Medulla oblongata (tissue), 1 donor: Measurements from ENCODE around the gene CENATAC.
A peak's percentile ranks its signal among the peaks of the same experiment; 100 is the strongest.
"Not testable (repeated sequence)": the region's sequence is repeated elsewhere in the genome, so short reads cannot be mapped to it uniquely, and the experiment has no call there.

Experiments used
- DNase-seq: peaks from one replicate; pipeline ENCODE4 v3.0.0-alpha.2; 2015; ENCODE audit errors: extremely low spot score

Gene CENATAC

GRCh38 chr11:118996926-118997626 is 862 bp upstream of the CENATAC start:
- peak; percentile 28 for DNase-seq

- DNase-seq = no peak
Observed at GRCh38 chr11:118998388-118998717, 415 bp downstream of the CENATAC start.

- DNase-seq = no peak
Observed at GRCh38 chr11:118998822-118999221, 884 bp downstream of the CENATAC start.

DNA sequence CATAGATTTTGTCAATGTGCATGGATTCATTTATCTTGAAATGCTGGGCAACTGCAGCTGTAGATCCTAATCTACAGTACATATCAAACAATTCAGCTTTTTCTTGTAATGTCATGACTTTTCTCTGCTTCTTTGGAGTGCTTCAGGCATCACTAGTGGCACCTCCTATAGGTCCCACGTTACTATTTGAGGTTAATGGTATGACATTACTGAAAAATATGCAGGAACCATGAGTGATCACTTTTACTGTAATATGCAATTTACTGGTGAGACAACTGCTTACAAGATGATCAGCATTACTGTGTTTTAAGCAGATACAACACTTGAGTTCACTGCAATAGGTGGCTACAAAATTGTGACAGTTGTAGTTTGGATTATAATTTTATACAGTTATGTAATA is 3.0 kb downstream of the CENATAC start:
- no peak for DNase-seq

DNA sequence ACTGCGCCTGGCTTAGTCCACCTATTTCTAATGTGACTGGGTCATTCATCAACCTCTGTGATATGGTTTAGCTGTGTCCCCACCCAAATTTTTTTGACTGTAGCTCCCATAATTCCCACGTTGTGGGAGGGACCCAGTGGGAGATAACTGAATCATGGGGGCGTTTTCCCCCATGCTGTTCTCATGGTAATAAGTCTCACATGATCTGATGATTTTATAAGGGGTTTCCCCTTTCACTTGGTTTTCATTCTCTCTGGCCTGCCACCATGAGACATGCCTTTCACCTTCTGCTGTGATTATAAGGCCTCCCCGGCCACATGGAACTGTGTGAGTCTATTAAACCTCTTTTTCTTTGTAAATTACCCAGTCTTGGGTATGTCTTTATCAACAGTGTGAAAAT is 8.7 kb downstream of the CENATAC start:
- DNase-seq = no peak

GRCh38 chr11:119011476-119012053 is 13.6 kb downstream of the CENATAC start:
- DNase-seq = no peak

- DNase-seq = no peak
Observed at GRCh38 chr11:119012629-119013170, 14.8 kb downstream of the CENATAC start.

- no peak for DNase-seq
Observed at GRCh38 chr11:119014209-119014924, 16.4 kb downstream of the CENATAC start.

DNA sequence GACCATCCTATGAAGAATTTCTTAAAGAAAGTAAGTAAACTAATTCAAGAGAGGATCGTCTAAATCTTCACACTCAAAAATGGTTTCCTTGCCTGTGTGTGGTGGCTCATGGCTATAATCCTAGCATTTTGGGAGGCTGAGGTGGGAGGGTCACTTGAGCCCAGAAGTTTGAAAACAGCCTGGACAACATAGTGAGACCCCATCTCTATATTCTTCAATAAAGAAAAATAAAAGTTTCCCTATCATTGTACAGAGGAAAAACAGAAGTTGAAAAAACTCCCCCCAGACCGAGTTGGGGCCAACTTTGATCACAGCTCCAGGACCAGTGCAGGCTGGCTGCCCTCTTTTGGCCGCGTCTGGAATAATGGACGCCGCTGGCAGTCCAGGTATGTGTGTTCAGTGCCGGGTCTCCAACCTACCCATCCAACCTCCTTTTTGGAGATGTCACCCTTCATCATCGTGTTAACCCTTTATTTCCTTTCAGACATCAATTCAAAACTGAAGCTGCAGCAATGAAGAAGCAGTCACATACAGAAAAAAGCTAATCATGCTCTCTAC is 17.2 kb downstream of the CENATAC start:
- no peak for DNase-seq

DNA sequence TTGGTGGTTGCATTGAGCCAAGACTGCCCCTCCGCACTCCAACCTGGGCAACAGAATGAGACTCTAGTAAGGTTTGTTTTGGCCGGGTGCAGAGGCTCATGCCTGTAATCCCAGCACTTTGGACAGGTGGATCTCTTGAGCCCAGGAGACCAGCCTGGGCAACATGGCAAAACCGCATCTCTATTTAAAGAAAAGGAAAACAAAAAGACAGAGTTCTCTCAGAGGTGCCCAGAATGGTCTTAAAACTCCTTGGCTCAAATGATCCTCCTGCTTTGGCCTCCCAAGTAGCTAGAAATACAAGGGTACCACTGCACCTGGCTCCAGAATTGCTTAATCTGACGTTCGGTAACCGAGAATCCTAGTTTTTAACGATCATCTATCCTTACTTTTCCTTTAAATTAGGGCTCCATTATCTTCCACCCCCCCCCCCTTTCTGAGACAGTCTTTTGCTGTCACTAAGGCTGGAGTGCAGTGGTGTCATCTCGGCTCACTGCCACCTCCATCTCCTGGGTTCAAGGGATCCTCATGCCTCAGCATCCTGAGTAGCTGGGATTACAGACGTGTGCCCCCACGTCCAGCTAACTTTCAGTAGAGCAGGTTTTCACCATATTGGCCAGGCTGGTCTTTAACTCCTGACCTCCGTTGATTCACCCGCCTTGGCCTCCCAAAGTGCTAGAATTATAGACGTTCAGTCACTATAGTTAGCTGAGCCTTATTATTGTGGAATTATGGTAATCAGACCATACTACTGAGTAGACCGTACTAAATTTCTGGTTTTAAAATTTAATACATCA is 18.5 kb downstream of the CENATAC start:
- no peak for DNase-seq

DNA sequence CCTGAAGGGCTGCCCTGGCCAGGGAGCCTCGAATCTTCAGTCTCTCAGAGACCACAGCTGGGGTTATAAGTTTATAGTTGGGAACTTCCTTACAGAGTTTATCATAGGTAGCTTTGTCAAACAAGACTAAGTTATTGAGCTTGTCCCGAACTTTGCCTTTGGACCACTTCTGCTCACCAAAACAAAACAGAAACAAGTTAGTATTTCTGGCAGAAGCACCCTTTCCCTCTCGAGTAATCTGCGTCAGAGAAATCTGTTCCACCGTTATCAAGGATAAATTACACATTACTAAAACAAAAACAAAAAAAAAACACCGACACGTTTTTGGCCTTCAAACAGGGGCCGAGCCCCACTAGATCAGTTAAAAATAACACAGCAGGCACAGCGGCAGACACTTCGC is 19.4 kb downstream of the CENATAC start:
- not testable (repeated sequence) for DNase-seq

DNA sequence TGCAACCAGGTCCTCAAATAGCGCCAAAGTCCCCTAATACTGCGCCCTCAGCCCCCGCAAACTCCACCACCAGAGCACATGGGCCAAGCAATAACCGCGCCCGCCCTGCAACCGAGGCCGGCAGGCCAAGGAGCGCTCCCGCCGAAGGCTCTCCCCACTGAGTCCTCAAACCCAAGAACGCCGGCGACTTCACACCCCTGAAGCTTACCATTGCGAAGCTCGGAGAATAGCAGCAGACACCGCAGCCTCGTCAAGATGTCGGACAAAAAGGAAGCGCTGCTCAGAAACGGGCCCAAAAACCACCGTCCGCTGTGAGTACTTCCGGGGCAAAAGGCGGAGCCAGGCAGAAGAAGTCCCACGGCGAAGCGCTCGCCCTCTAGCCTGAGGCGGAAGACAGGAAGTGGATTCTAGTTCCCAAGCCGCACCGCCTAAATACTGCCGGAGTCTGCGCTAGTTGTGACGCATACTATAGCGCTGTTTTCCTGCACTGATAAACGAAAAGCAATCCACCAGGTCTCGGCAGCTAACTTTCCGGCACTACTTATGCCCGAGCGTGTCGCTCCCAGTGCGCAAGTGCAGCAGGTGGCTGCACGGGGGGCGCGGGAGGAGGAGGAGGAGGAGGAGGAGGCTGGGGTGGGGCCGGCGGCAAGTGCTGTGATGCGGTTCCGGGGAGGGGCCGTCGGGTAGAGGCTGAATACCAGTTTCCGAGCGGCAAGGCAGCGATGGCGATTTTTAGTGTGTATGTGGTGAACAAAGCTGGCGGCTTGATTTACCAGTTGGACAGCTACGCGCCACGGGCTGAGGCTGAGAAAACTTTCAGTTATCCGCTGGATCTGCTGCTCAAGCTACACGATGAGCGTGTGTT is 20.4 kb downstream of the CENATAC start, which contains the start of the genes RPS25 and TRAPPC4:
Gene RPS25, minus strand, starts transcription at position 270 of the 865 bp plus-strand sequence. Its CDS starts 59 bp downstream, at position 211.
Gene TRAPPC4, plus strand, starts transcription at position 693 of the 865 bp plus-strand sequence. Its CDS starts 30 bp downstream, at position 723.
- peak; percentile 98 for DNase-seq

DNA sequence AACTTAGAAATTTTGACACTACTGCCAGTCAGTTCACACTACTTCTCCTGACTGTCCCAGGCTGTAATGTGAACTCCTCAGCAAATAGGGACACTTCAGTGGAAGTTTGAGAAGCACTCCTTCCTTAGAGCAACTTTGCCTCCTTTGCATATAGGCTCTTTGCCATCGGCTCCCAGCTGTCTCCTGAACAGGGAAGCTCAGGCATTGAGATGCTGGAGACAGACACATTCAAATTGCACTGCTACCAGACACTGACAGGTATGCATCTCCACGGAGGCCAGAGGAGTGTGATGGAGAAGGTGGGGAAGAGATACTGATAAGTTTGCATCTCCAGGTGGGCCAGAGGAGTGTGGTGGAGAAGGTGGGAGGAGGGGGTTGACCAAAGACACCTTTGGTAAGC is 22.1 kb downstream of the CENATAC start:
- no peak for DNase-seq

DNA sequence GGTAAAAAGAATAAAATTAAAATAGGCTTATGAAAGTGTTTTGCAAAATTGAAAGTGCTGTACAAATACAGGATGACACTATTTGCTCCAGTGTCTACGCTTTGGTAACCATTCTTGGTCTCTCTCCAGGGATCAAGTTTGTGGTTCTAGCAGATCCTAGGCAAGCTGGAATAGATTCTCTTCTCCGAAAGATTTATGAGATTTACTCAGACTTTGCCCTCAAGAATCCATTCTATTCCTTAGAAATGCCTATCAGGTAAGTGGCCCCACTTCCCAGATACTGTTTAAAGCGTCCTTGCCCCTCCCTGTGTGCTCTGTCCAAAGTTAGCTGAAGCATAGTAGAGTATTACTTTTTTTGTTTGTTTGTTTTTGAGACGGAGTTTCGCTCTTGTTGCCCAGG is 23.7 kb downstream of the CENATAC start:
- no peak for DNase-seq

- DNase-seq = no peak
Observed at GRCh38 chr11:119023741-119024140, 25.8 kb downstream of the CENATAC start.

DNA sequence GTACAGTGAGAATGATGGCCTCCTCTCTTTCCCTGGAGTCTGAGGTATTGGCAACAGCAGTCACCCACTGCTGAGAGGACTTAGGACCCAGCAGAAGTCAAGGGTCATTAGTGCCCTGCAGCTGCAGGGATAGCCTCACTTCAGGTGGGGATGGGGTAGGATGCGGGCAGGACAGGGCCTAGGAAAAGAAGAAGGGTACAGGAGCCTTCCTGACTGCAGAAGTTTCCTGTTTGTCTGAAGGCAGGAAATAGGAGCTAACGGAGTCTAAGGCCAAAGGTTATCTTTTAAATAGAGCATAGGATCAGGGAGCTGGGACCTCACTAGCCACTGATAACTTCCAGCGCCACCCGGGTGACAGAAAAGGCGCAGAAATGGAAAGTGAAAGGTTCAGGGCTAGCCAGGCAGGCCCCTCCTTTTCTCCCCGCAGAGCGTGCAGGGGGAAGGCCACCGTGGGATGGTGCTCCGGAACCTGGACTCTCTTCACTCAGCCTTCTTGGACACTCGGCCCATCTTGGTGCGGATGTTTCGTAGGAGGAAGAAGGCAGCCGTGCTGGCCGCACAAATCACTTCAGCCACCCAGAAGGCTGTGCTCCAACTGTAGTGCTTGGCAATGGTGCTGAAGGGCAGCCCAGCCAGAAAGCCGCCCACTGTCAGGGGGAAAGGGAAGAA is 26.6 kb downstream of the CENATAC start:
- DNase-seq = no peak

- DNase-seq = no peak
Observed at GRCh38 chr11:119025099-119025473, 27.1 kb downstream of the CENATAC start.

DNA sequence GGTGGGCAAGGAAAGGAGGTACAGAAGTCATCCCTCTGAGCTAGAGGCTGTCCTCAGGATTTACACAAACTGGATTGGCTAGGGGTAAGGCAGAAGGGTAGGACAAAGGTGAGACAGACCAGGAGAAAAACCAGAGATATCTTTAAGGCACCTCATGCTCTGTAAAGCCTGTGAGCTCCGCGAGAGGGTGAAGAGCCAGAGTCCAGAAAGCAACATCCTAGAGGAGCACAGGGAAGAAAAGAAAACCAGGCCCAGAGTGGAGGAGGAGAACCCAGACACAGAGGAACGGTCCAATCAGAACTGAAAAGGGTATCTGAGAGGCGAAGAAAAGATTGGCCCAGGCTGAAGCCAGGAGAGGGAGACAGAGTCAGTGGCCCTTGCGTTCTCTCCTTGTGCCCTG is 27.6 kb downstream of the CENATAC start:
- no peak for DNase-seq

GRCh38 chr11:119025978-119026766 is 28.2 kb downstream of the CENATAC start:
- no peak for DNase-seq
